Measurements from ENCODE around the gene CCDC142. TPM values are rescaled to one million over a fixed set of nuclear protein-coding genes. Genes with fewer than 3 reads are reported as not detected.
A peak's percentile ranks its signal among the peaks of the same experiment; 100 is the strongest.

Gene CCDC142
- total RNA-seq, 1 donor from 2014 or later: 16.1 TPM

DNA sequence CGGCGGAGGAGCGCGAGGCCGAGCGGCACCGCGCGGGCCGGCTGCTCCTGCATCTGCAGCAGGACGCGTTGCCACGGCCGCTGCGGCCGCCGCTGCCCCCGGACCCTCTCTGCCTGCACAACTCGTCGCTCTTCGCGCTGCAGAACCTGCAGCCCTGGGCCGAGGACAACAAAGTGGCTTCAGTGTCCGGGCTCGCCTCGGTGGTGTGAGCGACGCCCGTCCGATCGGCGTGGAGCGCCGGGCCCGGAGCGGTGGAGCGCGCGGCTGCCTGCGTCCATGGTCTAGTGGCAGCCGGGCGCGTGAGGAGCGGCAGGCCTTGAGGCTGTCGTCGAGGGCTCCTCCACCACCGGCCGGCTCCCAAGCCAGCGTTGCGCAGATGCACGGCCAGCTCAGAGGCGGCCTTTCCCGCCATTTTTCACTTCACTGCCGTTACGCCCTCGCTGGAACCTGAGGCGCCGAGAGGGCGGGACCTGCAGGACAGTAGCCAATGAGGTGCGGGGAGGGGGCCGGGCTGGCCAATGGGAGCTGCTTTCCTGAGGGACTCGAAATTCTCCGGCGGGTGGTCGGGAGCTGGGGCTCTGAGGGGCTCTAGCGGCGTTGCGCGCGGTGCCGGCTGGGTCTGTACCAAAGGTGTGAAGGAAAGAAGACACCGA lies 33.3 kb upstream of the CCDC142 start:
- TF ChIP-seq CTCF (IDR thresholded peaks at IDR 0.05): no peak
- ATAC-seq: peak; percentile 82
- peak overlapping the region; percentile 38 for H3K4me3 ChIP-seq

GRCh38 chr2:74515271-74515980 lies 32.6 kb upstream of the CCDC142 start:
- peak; percentile 72 for DNase-seq
- no peaks in the 10 kb centered on the region for H3K36me3 ChIP-seq
- peaks cover 14% of the 10 kb centered on the region for H3K4me1 ChIP-seq
- TF ChIP-seq CTCF (IDR thresholded peaks at IDR 0.05): no peak
- peaks cover 98% of the 10 kb centered on the region for H3K27me3 ChIP-seq
- peak; percentile 35 for ATAC-seq
- no peak overlapping the region for H3K27ac ChIP-seq
- no peaks in the 10 kb centered on the region for H3K9me3 ChIP-seq
- peak overlapping the region; percentile 38 for H3K4me3 ChIP-seq
- intact Hi-C loops (cut with DNase I): no loop called here

More for the DNA sequence above, 33.3 kb upstream of the CCDC142 start:
- Histone ChIP-seq H3K27ac (no peak overlapping the region), H3K9me3 (no peaks in the 10 kb centered on the region), H3K27me3 (peaks cover 94% of the 10 kb centered on the region), H3K4me1 (peaks cover 14% of the 10 kb centered on the region), H3K36me3 (no peaks in the 10 kb centered on the region)
- intact Hi-C loops (cut with DNase I): no loop called here
- DNase-seq: peak; percentile 83

GRCh38 chr2:74514368-74515270 lies 31.8 kb upstream of the CCDC142 start, which contains the start of gene TLX2:
Gene TLX2 (plus strand): TSS chr2:74514450. CDS start chr2:74514807, 357 bp downstream.
- DNase-seq (no peak), ATAC-seq (no peak)
- Histone ChIP-seq H3K4me1 (peaks cover 14% of the 10 kb centered on the region), H3K9me3 (no peaks in the 10 kb centered on the region), H3K36me3 (no peaks in the 10 kb centered on the region), H3K27ac (no peak within 1 kb of the TSS), H3K27me3 (peaks cover 92% of the 10 kb centered on the region), H3K4me3 (no peak within 1 kb of the TSS)
- no peak for TF ChIP-seq CTCF (IDR thresholded peaks at IDR 0.05)
- intact Hi-C loops (cut with DNase I): no loop called here

DNA sequence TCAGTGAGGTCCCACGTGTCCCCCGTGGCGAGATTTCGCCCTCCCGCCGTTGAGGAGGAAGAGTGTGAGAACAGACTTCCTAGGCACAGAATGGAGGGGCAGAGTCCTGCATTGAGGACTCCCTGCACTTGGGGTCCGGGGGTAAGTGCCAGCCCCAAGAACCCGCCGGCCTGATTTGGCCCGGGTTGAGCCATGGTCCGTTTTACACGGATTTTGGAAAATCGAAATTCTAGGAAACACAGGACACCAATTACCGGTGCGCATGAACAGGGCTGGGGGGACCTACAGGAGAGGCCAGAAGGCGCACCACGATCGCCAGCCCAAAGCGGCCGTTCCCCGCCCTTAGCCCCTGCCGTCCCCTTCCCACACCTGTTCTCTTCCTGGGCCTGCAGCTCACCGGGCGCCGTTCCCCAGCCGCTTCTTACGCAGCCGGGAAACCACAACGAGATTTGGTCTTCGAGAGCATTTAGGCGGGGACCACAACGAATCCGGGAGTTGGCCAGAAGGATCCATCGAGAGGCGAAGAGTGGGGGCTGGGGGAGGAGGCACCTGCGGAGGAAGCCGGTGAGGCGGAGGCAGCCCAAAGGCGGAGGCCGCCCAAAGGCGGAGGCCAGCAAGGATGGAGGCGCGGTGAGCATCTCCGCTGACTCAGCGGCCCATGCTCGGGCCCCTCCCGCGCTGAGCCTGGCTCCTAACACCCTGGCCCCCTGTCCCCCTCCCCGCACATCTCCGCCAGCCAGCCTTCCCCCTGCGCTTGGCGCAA lies 31.0 kb upstream of the CCDC142 start:
- Histone ChIP-seq H3K9me3 (no peaks in the 10 kb centered on the region), H3K27me3 (peaks cover 83% of the 10 kb centered on the region), H3K4me3 (no peak overlapping the region), H3K36me3 (no peaks in the 10 kb centered on the region), H3K27ac (no peak overlapping the region), H3K4me1 (peaks cover 14% of the 10 kb centered on the region)
- DNase-seq (no peak), ATAC-seq (no peak)
- no peak for TF ChIP-seq CTCF (IDR thresholded peaks at IDR 0.05)
- intact Hi-C loops (cut with DNase I): no loop called here
